ENCODE data around the gene RGP1.

The RGP1 gene

GRCh38 chr9:35725362-35725761 lies 23.7 kb upstream of the RGP1 start (continued):
- TF ChIP-seq CREB5 (CRISPR knock-in tag; IDR thresholded peaks at IDR 0.05; ENCODE audit: low read depth) (no peak), RARB (CRISPR knock-in tag; IDR thresholded peaks at IDR 0.05) (no peak), OSR1 (CRISPR knock-in tag; IDR thresholded peaks at IDR 0.05) (no peak), POU6F1 (CRISPR knock-in tag; IDR thresholded peaks at IDR 0.05; ENCODE audit: borderline replicate concordance, low read depth) (no peak), ARNTL (CRISPR knock-in tag; IDR thresholded peaks at IDR 0.05; ENCODE audit: borderline replicate concordance, low read depth) (no peak)

GRCh38 chr9:35726931-35727330 lies 22.2 kb upstream of the RGP1 start:
- ATAC-seq, result peak; percentile 72
- TF ChIP-seq CSDC2 (CRISPR knock-in tag; IDR thresholded peaks at IDR 0.05) (no peak), PATZ1 (CRISPR knock-in tag; IDR thresholded peaks at IDR 0.05; ENCODE audit: borderline replicate concordance) (no peak), PPARA (CRISPR knock-in tag; IDR thresholded peaks at IDR 0.05; ENCODE audit: borderline replicate concordance) (no peak), ZFP30 (CRISPR knock-in tag; IDR thresholded peaks at IDR 0.05) (no peak)

GRCh38 chr9:35727676-35728040 lies 21.4 kb upstream of the RGP1 start:
- TF ChIP-seq ZFP30 (CRISPR knock-in tag; IDR thresholded peaks at IDR 0.05), result no peak
- no peak for TF ChIP-seq RARB (CRISPR knock-in tag; IDR thresholded peaks at IDR 0.05)
- TF ChIP-seq ZFP3 (CRISPR knock-in tag; IDR thresholded peaks at IDR 0.05), result no peak
- no peak for TF ChIP-seq PPARA (CRISPR knock-in tag; IDR thresholded peaks at IDR 0.05; ENCODE audit: borderline replicate concordance)
- TF ChIP-seq ZNF565 (CRISPR knock-in tag; conservative IDR thresholded peaks at IDR 0.05; ENCODE audit: low read depth), result no peak
- no peak for TF ChIP-seq ARNTL (CRISPR knock-in tag; IDR thresholded peaks at IDR 0.05; ENCODE audit: borderline replicate concordance, low read depth)
- TF ChIP-seq ESRRG (CRISPR knock-in tag; IDR thresholded peaks at IDR 0.05), result no peak
- TF ChIP-seq ISL1 (CRISPR knock-in tag; IDR thresholded peaks at IDR 0.05), result no peak
- TF ChIP-seq TOX (CRISPR knock-in tag; IDR thresholded peaks at IDR 0.05; ENCODE audit: borderline replicate concordance), result no peak
- TF ChIP-seq SNAI2 (CRISPR knock-in tag; IDR thresholded peaks at IDR 0.05), result no peak
- no peak for ATAC-seq

GRCh38 chr9:35728041-35728971 lies 20.8 kb upstream of the RGP1 start:
- ATAC-seq, result peak; percentile 18
- TF ChIP-seq ARNTL (CRISPR knock-in tag; IDR thresholded peaks at IDR 0.05; ENCODE audit: borderline replicate concordance, low read depth), result no peak
- peak; percentile 74; the same call in 1 of the 2 replicates for TF ChIP-seq PATZ1 (CRISPR knock-in tag; IDR thresholded peaks at IDR 0.05; ENCODE audit: borderline replicate concordance)
- no peak for TF ChIP-seq ZNF565 (CRISPR knock-in tag; conservative IDR thresholded peaks at IDR 0.05; ENCODE audit: low read depth)
- TF ChIP-seq BACH2 (CRISPR knock-in tag; IDR thresholded peaks at IDR 0.05; ENCODE audit: borderline replicate concordance), result no peak
- TF ChIP-seq RARB (CRISPR knock-in tag; IDR thresholded peaks at IDR 0.05), result no peak

- TF ChIP-seq SNAI2 (CRISPR knock-in tag; IDR thresholded peaks at IDR 0.05), result no peak
- no peak for TF ChIP-seq ZNF8 (CRISPR knock-in tag; IDR thresholded peaks at IDR 0.05)
- no peak for TF ChIP-seq PPARA (CRISPR knock-in tag; IDR thresholded peaks at IDR 0.05; ENCODE audit: borderline replicate concordance)
- TF ChIP-seq BACH2 (CRISPR knock-in tag; IDR thresholded peaks at IDR 0.05; ENCODE audit: borderline replicate concordance), result no peak
- TF ChIP-seq OSR1 (CRISPR knock-in tag; IDR thresholded peaks at IDR 0.05), result no peak
- no peak for TF ChIP-seq ESRRG (CRISPR knock-in tag; IDR thresholded peaks at IDR 0.05)
- TF ChIP-seq CSRNP3 (CRISPR knock-in tag; IDR thresholded peaks at IDR 0.05), result no peak
- no peak for TF ChIP-seq ZFP3 (CRISPR knock-in tag; IDR thresholded peaks at IDR 0.05)
- no peak for TF ChIP-seq ZNF70 (CRISPR knock-in tag; IDR thresholded peaks at IDR 0.05)
- no peak for TF ChIP-seq RARB (CRISPR knock-in tag; IDR thresholded peaks at IDR 0.05)
- no peak for TF ChIP-seq TCF4 (CRISPR knock-in tag; IDR thresholded peaks at IDR 0.05; ENCODE audit: borderline replicate concordance)
- TF ChIP-seq ZC3H10 (CRISPR knock-in tag; IDR thresholded peaks at IDR 0.05), result no peak
- TF ChIP-seq ZNF565 (CRISPR knock-in tag; conservative IDR thresholded peaks at IDR 0.05; ENCODE audit: low read depth), result no peak
- TF ChIP-seq ARNTL (CRISPR knock-in tag; IDR thresholded peaks at IDR 0.05; ENCODE audit: borderline replicate concordance, low read depth), result no peak
- no peak for TF ChIP-seq TOX (CRISPR knock-in tag; IDR thresholded peaks at IDR 0.05; ENCODE audit: borderline replicate concordance)
- no peak for TF ChIP-seq ZFP30 (CRISPR knock-in tag; IDR thresholded peaks at IDR 0.05)
- no peak for ATAC-seq
These were observed 20.0 kb upstream of the RGP1 start for GRCh38 chr9:35729101-35729500.
